NAMALWA (cell line): ENCODE results near the gene COA8.

Source experiments
- DNase-seq: peaks from one replicate; pipeline ENCODE4 v3.0.0-alpha.2; 2015; ENCODE audit warnings: low spot score

COA8 gene

GRCh38 chr14:103625356-103626095, 62.8 kb downstream of the COA8 start:
- DNase-seq: peak; percentile 57

- peak; percentile 75 for DNase-seq
Observed at GRCh38 chr14:103626146-103626850, 63.5 kb downstream of the COA8 start.

- no peak for DNase-seq
Observed at GRCh38 chr14:103627073-103628025, 64.6 kb downstream of the COA8 start.

GRCh38 chr14:103628221-103628683, 65.5 kb downstream of the COA8 start:
- DNase-seq: no peak

- peak; percentile 65 for DNase-seq
Observed at GRCh38 chr14:103628684-103629502, 66.1 kb downstream of the COA8 start, which contains the start of gene KLC1. Gene KLC1, plus strand, starts transcription at chr14:103629211. Its CDS starts 25,354 bp downstream, at chr14:103654565.

GRCh38 chr14:103629503-103630121, 66.9 kb downstream of the COA8 start:
- DNase-seq: peak; percentile 26

GRCh38 chr14:103630364-103631108, 67.8 kb downstream of the COA8 start:
- no peak for DNase-seq

- DNase-seq: no peak
Observed at GRCh38 chr14:103633391-103633790, 70.6 kb downstream of the COA8 start.

- no peak for DNase-seq
Observed at GRCh38 chr14:103634156-103634555, 71.4 kb downstream of the COA8 start.

- DNase-seq: no peak
Observed at GRCh38 chr14:103638594-103638993, 75.8 kb downstream of the COA8 start.
